Measurements from ENCODE around the gene TGFA.

GRCh38 chr2:70583091-70583490 is 29.5 kb upstream of the TGFA start:
- TF ChIP-seq CTCF (conservative IDR thresholded peaks at IDR 0.05; ENCODE audit: low read depth in 2 of 2): no peak
- TF ChIP-seq, protein P1, sequence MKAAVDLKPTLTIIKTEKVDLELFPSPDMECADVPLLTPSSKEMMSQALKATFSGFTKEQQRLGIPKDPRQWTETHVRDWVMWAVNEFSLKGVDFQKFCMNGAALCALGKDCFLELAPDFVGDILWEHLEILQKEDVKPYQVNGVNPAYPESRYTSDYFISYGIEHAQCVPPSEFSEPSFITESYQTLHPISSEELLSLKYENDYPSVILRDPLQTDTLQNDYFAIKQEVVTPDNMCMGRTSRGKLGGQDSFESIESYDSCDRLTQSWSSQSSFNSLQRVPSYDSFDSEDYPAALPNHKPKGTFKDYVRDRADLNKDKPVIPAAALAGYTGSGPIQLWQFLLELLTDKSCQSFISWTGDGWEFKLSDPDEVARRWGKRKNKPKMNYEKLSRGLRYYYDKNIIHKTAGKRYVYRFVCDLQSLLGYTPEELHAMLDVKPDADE (IDR thresholded peaks at IDR 0.05): no peak
- no peak for TF ChIP-seq POLR2AphosphoS5 (IDR thresholded peaks at IDR 0.05; ENCODE audit: low read depth)
- no peak for TF ChIP-seq EZH2phosphoT487 (IDR thresholded peaks at IDR 0.05; ENCODE audit: unreplicated experiment)
- no peak for TF ChIP-seq ZNF331 (CRISPR knock-in tag; IDR thresholded peaks at IDR 0.05; ENCODE audit: low read depth)
- TF ChIP-seq EZH2 (IDR thresholded peaks at IDR 0.05; ENCODE audit: low read depth, unreplicated experiment): no peak
- TF ChIP-seq REST (IDR thresholded peaks at IDR 0.05; ENCODE audit: unreplicated experiment): no peak
- no peak for TF ChIP-seq JUNB (IDR thresholded peaks at IDR 0.05; ENCODE audit: unreplicated experiment)
